HG03045 (cell line): Measurements from ENCODE around the gene SLC17A2.

Experiments
- ATAC-seq: cut with Tn5 transposase; IDR thresholded peaks from one replicate; pipeline ENCODE4 v1.9.1; 2021; ENCODE audit warnings: mild to moderate bottlenecking, moderate library complexity; ENCODE audit not compliant: unreplicated experiment

The SLC17A2 gene

DNA sequence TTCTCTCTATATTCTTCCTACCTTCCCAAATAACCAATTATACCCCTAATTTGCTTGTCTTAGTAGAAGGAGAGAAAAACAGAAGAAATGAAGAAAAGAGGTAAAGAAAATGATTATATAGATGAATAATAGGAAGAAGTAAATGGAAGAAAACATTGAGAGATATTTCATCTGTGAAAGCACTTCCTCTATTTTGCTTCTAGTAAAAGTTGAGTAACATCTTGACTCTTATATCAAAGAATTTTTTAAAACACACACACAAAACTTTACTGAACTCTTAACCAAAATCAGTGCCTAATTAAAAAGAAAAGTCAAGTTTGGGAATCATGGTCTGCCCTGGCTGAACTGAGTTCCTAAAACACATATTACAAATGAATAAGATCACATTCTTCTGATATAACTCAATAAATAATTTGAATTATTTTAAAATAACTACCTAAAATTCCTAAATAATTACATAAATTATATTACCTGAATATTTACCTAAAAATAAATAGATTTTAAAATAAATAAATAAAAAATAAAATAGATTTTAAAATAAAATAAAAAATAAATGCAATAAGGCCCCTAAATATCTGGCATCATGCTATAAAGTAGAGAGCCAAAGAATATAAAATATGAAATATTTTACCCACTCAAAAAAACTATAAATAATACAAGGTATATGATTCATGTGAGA, 8.8 kb downstream of the SLC17A2 start:
- no peak for ATAC-seq

DNA sequence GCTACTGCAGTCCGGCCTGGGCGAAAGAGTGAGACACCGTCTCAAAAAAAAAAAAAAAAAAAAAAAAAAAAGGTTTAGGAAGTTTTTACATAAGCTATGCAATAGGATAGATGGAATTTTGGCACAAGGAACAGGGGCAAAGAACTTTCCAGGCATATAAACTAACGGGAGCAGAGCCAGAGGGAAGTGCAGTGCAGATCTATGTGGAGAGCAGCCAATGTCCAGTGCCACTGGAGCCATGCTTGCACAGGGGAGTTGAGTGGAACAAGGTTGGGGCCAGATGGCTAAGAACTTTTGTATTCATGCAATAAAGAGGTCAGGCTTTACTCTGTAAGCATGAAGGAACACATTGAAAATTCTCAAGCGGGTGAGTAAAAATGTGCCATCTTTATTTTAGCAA, 10.8 kb downstream of the SLC17A2 start:
- no peak for ATAC-seq

DNA sequence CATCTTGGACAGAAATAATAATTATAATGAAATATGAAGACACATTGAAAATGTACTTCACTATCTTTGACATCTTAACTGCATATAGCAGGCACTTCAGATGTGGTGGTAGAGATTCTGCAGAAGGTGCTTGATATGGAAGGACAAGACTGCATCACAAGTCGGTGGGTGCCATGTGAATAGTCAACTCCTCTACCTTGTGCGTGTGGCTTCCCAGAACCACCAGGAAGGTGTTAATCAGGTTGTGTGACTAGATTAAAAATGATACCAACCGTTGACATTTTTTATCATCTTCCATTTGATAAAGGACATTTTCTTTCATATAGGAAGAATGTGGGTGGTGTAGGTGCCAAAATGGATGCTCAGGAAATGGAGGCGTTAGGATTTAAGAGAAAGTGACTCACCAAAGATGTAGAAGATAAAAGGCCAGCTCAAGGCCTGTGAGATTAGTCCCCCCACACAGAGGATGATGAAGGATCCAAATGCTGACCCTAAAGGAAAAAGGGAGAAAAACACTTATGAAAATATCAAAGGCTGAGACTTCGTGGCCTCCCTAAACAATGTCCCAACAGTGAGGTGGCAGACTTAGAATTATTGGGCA, 12.3 kb downstream of the SLC17A2 start:
- no peak for ATAC-seq

DNA sequence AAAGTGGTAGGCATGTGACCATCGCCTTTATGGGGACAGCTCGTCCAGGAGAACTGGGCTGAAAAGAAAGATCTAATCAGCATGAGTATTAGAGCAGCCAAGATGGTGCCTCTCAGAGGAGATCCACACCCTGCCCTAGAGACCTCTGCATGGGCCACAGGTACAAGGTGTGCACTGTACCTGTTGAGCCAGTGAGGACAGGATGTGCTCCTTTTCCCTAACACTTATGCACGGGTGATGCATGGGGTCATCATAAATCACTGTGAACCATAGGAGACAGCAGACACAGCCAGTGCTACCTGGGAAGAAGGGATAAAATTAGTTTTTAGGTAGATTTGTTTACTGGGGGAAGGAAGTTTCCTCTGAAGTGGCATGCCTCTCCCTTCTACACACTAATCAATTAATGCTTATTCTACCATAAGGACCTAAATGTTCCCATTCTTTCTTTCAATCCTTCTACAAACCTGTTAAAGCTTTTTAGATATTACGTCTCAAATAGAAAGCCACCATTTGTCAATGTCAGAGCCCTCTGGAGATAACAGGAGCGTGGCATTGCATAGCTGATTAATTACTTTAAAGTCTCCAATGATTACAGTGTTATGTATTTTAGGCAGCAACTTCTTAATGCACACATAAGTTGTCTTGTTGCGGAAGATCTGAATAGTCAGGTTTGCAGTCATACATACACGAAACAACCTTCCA, 13.6 kb downstream of the SLC17A2 start:
- ATAC-seq: no peak

DNA sequence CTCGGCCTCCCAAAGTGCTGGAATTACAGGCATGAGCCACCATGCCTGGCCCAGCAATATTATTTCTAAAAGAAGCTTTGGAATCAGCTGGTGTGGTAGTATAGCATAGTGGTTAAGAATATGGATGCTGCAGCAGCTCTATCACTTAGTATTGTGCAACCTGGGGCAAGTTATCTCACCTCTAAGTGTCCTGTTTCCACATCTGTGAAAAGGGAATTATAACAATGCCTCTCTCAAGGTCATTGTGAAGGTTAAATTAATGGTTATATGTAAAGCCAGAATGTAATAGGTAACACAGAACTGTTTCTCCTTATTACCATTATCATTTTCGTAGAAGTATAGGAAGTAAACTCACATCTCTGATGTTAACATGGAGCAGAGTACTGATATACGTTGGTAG, 14.2 kb downstream of the SLC17A2 start:
- no peak for ATAC-seq

DNA sequence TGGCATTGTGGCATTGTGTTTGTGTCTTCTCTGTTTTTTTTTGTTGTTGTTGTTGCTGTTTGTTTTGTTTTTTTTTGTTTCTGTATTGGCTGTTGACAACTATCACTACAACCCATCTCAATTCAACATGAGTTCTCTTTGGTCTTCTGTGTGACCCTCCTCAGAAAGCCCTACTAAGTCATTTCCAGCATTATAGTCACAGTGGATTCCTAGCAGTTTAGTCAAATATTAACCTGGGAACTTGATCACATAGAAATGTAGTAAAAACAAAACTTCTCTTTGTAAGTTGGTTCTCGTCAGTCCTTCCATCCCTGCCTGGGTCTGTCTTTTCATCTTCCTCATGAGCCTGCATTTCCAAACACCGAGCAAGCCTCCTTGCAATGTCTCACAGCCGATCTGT, 16.8 kb downstream of the SLC17A2 start:
- no peak for ATAC-seq

DNA sequence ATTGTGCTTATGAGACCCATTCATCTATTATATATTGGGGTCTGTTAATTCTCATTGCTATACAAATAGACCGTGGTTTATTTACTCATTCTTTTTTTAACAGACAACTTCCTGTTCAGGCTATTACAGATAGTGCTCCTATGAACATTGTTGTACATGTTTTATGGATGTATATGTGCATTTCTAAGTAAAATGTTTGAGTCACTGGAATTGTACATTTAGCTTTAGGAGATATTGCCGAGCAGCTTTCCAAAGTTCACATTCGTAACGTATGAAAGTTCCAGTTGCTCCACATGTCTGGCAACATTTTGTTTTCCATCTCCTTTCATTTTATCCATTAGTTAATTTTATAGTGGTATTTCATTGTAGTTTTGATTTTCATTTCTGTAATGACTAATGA, 19.1 kb downstream of the SLC17A2 start:
- ATAC-seq: no peak

DNA sequence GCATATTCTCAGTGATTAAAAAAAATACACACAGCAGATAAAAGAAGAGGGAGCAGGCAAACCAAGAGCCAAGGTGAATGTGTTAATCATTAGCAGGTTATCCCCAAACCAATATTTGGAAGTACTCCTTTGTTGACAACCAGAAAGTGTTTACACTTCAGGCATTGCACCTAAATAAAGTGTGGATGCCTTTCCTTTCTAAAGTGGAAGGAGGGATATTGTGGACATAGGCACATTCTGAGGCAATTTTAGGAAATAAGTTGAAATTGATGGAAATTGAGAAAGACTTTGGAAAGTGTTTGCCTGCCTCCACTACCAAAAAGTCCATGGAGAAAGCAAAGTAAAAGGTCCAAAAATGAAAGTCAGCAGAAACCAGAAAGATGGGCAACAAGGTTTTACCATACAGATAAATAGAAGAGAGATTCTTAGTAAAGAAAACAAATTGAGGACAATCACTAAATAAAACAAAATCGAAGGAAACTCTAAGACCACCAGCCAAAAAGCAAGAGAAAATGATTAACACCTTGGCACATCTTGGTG, 22.9 kb downstream of the SLC17A2 start:
- no peak for ATAC-seq

DNA sequence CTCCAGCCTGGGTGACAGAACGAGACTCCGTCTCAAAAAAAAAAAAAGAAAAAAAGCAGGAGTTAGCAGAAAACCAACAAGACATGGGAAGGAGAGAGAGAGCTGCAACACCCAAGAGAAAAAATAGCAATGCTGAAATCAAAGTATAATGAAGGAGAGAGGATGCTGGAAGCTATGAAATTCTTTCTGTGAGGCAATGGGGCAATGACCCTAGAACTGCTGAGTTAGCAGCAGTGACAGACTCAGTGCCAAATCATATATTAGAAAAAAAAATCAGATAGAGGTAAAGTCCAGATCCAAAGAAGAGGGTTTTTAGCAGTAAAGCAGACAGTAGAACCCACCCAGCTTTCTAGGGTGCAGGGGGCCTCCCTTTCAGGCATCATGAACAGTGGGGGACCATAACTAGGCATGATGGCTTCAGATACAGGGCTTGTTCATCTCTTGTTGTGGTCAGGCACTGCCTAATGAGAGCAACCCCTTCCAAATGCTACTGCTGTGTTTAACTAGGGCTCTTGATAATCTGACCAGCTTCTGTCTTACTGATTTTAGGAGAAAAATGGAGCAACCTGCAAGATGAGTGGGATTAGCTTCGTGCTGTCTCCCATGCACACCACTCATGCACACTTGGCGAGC, 26.9 kb downstream of the SLC17A2 start:
- no peak for ATAC-seq

DNA sequence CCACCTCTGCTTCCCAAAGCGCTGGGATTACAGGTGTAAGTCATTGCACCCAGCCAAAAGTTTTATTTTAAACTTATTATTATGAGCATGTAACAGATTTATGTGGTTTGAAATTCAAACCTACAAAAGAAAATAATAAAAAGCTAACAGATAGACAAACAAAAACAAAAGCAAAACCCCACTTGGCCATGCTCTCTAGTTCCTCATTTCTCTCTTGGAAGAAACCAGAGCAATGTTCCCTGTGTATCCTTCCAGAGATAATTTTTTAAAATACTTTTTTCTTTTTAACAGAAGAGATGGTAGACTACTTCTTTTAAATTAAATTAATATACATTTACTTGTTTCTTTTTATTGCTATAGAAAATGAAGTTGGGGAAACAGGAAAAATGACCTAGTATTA, 28.4 kb downstream of the SLC17A2 start:
- no peak for ATAC-seq

DNA sequence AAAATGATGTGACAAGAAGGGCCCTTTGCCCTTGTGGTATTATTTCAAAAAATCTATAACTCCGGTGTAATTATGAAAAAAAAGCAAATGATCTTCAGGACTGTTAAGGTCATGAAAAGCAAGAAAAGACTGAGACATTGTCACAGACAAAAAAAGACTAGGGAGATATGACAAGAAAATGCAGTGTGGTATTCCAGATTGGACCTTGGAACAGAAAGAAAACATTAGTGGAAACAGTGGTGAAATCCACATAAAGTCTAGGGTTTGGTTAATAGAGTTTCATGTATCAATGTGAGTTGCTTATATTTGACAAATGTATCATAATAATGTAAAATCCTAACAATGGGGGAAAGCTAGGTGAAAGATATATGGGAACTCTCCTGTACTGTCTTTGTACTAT, 29.6 kb downstream of the SLC17A2 start:
- ATAC-seq: no peak

DNA sequence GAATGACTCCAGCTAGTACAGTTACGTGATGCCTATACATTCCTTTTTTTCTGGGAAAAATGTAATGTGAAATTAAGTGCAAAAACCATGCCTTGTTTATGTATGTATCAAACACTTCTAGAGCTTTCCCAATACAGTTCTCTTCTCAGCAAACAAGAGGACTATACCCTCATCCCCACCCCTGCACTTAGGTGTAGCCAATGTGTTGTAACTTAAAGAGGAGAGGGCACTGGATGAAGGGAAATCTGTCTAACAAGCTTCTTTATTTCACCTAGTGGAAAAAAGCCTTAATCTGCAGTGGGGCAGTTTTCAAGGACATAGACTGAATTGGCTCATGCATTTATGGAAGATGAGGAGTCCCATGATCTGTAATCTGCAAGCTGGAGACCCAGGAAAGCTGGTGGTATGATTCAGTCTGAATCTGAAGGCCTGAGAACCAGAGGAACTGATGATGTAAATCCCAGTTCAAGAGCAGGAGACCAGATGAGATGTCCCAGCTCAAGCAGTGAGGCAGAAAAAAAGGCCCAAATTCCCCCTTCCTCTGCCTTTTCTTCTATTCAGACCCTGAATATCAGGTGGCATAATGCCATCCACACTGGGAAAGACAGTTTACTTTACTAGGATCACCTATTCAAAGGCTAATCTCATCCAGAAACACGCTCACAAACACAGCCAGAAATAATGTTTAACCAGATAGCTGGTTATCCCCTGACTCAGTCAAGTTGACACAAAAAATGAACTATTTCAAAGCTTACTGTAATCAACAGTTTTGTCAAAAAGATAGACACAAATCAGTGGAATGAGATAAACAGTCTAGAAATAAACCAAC, 30.7 kb downstream of the SLC17A2 start:
- no peak for ATAC-seq

DNA sequence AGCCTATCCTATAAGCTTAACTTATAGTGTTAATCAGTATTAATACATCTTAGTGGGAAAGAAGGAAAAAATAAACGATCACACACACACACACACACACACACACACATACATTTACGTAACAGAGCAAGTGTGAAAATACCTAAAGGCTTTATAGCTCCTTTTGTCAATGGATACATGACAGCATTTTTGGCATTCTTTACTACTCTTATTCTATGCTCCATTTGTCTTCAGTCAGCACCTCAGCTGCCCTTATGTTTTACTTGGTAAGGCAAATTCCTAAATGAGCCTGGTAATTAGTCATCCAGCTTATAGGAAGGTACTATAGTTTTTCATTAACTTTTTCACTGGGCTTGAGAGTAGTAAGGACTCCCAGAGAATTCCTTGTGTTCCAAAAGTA, 31.4 kb downstream of the SLC17A2 start:
- ATAC-seq: no peak

DNA sequence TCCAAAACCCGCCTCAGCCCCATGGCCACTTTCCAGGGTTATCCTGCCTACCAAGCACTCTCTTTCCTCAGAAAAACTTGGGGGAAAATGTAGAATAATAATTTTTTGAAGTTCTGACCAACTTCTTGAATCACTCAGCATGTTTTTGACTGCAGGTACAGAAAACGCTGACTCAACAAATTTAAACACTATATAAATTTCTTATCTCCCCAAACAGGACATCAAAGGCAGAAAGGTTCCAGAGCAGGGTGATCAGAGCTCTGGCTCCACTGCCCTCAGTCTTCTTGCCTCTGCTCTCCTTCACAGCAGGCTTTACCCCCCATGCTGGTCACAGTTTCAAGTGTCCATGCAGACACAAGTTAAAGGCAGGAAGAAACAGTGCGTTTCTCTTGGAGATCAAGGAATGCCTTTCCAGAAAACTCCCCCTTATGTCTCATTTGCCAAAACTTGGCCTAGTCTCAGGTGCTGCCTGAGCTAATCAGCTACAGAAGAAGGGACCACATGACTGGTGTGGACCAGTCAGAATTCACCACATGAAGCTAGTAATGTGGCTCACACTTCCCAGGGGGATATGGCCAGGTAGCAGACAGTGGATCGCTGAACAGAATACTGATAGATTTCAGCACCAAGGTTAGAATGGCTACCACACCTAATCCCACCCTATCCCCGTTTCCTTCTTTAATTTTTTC, 32.1 kb downstream of the SLC17A2 start:
- no peak for ATAC-seq

DNA sequence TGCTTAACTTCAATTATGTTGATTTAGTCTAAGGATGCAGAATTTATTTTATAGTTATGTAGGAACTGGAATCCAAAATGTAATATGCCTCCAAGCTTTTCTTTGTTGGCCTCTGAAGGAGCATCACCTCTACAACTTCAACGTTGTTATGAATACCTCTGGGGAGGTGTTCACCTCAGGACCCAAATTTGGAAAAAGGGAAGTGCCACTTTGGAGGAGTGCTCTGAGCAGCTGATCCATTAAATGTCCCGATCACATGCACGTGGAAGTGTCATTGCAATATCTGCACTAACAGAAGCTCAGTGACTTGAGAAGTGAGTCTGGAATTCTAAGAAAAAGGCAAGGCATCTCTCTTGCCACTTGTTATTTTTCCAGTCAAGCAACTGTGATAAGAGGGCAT, 34.2 kb downstream of the SLC17A2 start:
- ATAC-seq: no peak

DNA sequence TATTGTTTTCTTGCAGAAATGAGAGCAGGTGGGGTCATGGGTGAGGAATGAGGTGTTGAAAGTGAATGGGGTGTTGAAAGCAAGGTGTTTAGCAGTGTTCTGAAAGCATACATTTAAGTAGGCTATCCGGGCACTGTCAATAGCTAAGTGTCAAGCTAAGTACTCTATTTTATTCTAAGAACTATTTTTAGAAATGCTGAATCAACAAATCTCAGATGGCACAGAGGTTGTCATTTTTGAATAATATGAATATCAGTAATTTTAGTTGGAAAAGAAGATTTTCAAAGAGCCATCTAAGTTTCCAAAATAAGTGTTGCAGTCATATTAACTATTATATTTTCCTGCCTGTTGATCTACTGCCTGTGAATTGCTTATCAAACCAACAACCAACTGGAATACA, 34.7 kb downstream of the SLC17A2 start:
- ATAC-seq: no peak

DNA sequence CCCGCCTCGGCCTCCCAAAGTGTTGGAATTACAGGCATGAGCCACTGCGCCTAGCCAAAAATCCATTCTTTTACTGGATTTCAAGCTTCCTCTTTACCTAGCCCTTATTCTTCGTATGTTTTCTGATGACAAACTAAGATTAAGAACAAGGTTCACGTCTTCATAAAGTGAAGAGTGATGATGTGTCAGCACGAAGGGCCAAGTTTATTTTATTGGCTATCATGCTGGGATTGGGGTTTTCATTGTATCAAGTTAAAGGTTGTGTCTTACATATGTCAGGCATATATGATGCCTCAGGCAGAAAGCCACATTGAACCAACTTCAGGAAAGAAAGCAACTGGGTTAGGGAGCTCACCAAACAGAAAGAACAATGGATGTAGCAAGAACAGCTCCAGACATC, 36.7 kb downstream of the SLC17A2 start:
- no peak for ATAC-seq

DNA sequence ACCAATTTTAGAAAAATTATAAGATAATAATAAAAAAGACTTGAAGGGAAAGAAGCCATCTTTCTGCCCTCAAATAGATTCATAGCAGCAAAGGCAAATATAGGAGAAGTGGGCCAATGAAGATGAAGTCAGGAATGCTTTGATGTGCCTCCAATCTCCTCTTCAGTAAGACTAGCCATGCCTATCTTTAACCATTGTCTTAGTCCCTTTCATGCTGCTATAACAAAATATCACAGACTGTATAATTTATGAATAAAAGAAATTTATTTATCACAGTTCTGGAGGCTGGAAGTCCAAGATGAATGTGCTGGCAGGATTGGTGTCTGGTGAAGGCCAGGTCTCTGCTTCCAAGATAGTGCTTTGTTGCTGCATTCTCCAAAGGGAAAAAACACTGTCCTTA, 37.6 kb downstream of the SLC17A2 start:
- ATAC-seq: no peak

DNA sequence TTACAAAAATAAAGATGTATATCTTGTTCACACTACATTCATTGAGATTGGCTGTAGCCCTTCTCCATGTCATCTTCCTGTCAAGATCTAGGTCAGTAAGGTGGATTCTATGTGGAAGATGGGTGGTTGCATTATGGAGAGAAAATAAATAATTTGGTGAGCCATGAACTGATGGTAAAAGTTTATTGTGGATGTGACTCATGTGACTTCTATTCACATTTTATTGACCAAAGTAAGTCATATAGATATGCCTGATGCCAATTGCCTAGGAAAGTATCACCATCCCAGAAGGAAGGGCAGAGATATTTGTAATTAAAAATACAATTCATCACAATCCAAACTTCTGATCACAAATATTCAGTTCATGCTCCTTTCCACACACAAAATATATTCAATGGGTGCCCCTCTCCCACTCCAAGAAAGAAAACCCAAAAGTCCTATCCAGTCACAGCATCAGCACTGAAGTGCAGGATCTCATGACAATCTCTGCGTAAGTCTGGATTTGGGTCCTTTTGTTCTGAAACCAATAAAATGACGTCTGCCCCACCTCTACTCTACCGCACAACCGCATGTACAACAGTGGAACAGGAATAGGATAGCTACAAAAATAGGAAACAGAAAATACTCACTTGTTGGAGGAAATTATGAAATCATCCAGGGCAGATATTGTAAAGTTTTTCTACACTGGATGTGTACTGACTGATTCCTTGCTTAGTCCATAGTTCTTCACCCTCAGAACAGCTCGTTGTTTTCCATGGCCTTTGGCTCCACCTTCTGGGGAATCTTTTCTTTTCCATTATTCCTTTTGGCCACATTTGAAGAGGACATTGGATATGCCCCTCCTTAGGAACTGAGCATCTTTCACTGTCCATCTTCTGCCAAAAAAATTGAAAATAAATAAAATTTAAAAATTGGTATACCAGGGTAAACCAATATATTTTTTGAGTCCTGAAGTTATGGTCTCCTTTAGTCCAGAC, 40.3 kb downstream of the SLC17A2 start:
- ATAC-seq: no peak
